ENCODE data around the gene CACNA1C. TPM values are rescaled to one million over a fixed set of nuclear protein-coding genes. Genes with fewer than 3 reads are reported as not detected.

The CACNA1C gene
- total RNA-seq, 1 donor from 2014 or later: 0.02 TPM

- Mint-ChIP-seq H3K27ac (no peak overlapping the region), H3K9me3 (no peaks in the 10 kb centered on the region), H3K27me3 (no peaks in the 10 kb centered on the region), H3K4me1 (no peaks in the 10 kb centered on the region), H3K36me3 (ENCODE audit: low read depth) (no peaks in the 10 kb centered on the region), H3K4me3 (no peak overlapping the region)
- CTCF ChIA-PET: no interaction called here
- POLR2A ChIA-PET: no interaction called here
- ATAC-seq (ENCODE audit: low read depth) (no peak), DNase-seq (no peak)
- intact Hi-C loops (cut with micrococcal nuclease): no loop called here
- TF ChIP-seq CTCF (IDR thresholded peaks at IDR 0.05): no peak
These were observed 478.6 kb downstream of the CACNA1C start for GRCh38 chr12:2531371-2531770.

- Mint-ChIP-seq H3K27me3 (no peaks in the 10 kb centered on the region), H3K4me1 (no peaks in the 10 kb centered on the region), H3K4me3 (no peak overlapping the region), H3K27ac (no peak overlapping the region), H3K9me3 (no peaks in the 10 kb centered on the region), H3K36me3 (ENCODE audit: low read depth) (no peaks in the 10 kb centered on the region)
- ATAC-seq (ENCODE audit: low read depth): no peak
- TF ChIP-seq CTCF (IDR thresholded peaks at IDR 0.05): no peak
- ChIA-PET CTCF (no interaction called here), POLR2A (no interaction called here)
- DNase-seq: no peak
- intact Hi-C loops (cut with micrococcal nuclease): no loop called here
These were observed 480.2 kb downstream of the CACNA1C start for GRCh38 chr12:2533036-2533435.

- no peak for TF ChIP-seq CTCF (IDR thresholded peaks at IDR 0.05)
- H3K27ac Mint-ChIP-seq: no peak overlapping the region
- ChIA-PET CTCF (no interaction called here), POLR2A (no interaction called here)
- H3K36me3 Mint-ChIP-seq (ENCODE audit: low read depth): no peaks in the 10 kb centered on the region
- H3K9me3 Mint-ChIP-seq: no peaks in the 10 kb centered on the region
- H3K4me3 Mint-ChIP-seq: no peak overlapping the region
- DNase-seq: no peak
- no peaks in the 10 kb centered on the region for H3K27me3 Mint-ChIP-seq
- ATAC-seq (ENCODE audit: low read depth): no peak
- no peaks in the 10 kb centered on the region for H3K4me1 Mint-ChIP-seq
- intact Hi-C loops (cut with micrococcal nuclease): no loop called here
These were observed 482.9 kb downstream of the CACNA1C start for GRCh38 chr12:2535583-2536204.

GRCh38 chr12:2536724-2537123 is 483.9 kb downstream of the CACNA1C start:
- Mint-ChIP-seq H3K4me3 (no peak overlapping the region), H3K27ac (no peak overlapping the region), H3K27me3 (no peaks in the 10 kb centered on the region), H3K36me3 (ENCODE audit: low read depth) (no peaks in the 10 kb centered on the region), H3K4me1 (no peaks in the 10 kb centered on the region), H3K9me3 (no peaks in the 10 kb centered on the region)
- DNase-seq: no peak
- ATAC-seq (ENCODE audit: low read depth): no peak
- intact Hi-C loops (cut with micrococcal nuclease): no loop called here
- CTCF ChIA-PET: no interaction called here
- no peak for TF ChIP-seq CTCF (IDR thresholded peaks at IDR 0.05)
- POLR2A ChIA-PET: no interaction called here

- CTCF ChIA-PET: no interaction called here
- intact Hi-C loops (cut with micrococcal nuclease): no loop called here
- TF ChIP-seq CTCF (IDR thresholded peaks at IDR 0.05): no peak
- no peak overlapping the region for H3K27ac Mint-ChIP-seq
- no peaks in the 10 kb centered on the region for H3K9me3 Mint-ChIP-seq
- POLR2A ChIA-PET: no interaction called here
- no peak overlapping the region for H3K4me3 Mint-ChIP-seq
- no peaks in the 10 kb centered on the region for H3K27me3 Mint-ChIP-seq
- no peaks in the 10 kb centered on the region for H3K36me3 Mint-ChIP-seq (ENCODE audit: low read depth)
- DNase-seq (no peak), ATAC-seq (ENCODE audit: low read depth) (no peak)
- no peaks in the 10 kb centered on the region for H3K4me1 Mint-ChIP-seq
These were observed 485.2 kb downstream of the CACNA1C start for GRCh38 chr12:2537868-2538541.

Measured in activated B cell treated with CpG ODN at 0.5 μM for 24 hours (primary cell).